T47D (cell line): ENCODE results near the gene SPATA13.

ENCODE experiments used
- DNase-seq, 2 experiments: peaks; one replicate each; pipeline versions ENCODE4 v3.0.0 to v3.0.0-alpha.2; 2011 to 2012; ENCODE audit warnings: low read depth in 1 of 2, low spot score in 1 of 2
- JUND ChIP-seq: IDR thresholded peaks from 2 replicates; pipeline ENCODE4 v1.6.1; 2012; ENCODE audit warnings: low read depth
- in situ Hi-C: cut with HindIII; loops from 2 replicates; pipeline ENCODE4 v1.10.0; 2016; ENCODE audit warnings: low sequenced_read_pairs, low pct_unique_long_range_greater_than_20kb

Gene SPATA13

DNA sequence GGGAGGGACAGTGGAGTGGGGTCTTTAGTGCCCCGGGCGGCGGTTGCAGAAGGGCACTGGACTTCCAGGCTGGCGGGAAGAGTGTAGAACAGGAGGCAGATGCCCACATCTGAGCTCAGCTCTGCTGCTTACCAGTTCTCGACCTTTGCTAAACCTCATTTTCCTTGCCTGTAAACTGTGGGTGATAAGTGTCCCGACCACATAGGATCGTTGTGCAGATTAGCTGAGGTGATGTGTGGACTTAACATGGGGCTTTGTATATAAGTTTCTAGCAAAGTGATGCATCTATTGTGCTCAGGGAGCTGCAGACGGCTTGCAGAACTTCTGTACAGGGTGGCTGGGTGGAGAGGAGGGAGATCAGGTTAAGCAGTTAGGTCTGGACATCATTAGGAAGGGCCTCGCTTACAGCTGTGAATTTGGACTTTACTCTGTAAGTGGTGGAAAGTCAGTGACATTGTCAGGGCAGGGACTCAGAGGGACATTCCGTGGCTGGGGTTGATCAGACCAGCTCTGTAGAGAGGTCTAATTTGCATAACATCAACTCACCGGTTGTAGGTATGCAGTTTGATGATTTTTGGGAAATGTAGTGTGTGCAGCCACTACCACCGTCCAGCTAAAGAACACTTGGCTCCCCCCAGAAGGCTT lies 70.0 kb downstream of the SPATA13 start:
- TF ChIP-seq JUND: no peak
- no peak for DNase-seq
- in situ Hi-C loops: no loop called here

DNA sequence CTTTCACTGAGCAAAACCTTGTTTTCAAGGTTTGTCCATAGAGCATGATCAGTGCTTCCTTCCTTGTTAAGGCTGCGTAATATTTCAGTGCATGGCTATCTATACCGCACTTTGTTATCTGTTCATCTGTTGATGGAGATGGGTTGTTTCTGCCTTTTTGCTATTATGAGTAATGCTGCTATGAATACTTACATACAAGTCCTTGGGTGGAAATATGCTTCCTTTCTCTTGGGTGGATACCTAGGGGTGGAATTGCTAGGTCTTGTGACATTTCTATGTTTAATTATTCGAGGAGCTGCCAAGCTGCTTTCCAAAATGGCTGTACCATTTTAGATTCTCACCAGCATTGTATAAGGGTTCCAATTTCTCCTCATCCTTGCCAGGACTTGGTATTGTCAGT lies 70.9 kb downstream of the SPATA13 start:
- no peak for TF ChIP-seq JUND
- in situ Hi-C loops: no loop called here
- DNase-seq: no peak

DNA sequence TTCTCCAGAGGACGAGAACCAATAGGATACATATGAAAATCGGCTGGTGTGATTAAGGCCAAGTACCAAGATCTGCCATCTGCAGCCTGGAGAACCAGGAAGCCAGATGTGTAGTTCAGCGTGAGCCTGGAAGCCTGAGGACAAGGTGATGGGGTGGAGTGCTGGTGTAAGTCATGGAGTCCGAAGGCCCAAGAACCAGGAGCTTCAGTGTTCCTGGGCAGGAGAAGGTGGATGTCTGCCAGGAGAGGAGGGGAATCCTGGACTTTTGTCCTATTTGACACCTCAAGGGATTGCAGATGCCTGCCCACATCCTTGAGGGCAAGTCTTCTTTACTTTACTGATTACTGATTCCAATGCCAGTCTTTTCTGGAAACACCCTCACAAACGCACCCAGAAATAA lies 71.5 kb downstream of the SPATA13 start:
- DNase-seq: no peak
- in situ Hi-C loops: no loop called here
- no peak for TF ChIP-seq JUND

DNA sequence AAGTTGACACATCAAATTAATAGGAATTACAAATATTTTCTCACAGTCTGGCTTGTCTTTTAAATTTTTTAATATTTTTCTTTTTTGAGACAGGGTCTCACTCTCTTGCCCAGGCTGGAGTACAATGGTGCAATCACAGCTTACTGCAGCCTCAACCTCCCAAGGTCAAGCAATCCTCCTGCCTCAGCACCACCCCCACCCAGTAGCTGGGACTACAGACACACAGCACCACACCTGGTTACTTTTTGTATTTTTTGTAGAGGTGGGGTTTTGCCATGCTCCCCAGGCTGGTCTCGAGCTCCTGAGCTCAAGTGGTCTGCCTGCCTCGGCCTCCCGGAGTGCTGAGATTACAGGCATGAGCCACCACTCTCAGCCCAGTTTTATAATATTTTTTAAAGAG lies 72.0 kb downstream of the SPATA13 start:
- DNase-seq: no peak
- in situ Hi-C loops: no loop called here
- no peak for TF ChIP-seq JUND

DNA sequence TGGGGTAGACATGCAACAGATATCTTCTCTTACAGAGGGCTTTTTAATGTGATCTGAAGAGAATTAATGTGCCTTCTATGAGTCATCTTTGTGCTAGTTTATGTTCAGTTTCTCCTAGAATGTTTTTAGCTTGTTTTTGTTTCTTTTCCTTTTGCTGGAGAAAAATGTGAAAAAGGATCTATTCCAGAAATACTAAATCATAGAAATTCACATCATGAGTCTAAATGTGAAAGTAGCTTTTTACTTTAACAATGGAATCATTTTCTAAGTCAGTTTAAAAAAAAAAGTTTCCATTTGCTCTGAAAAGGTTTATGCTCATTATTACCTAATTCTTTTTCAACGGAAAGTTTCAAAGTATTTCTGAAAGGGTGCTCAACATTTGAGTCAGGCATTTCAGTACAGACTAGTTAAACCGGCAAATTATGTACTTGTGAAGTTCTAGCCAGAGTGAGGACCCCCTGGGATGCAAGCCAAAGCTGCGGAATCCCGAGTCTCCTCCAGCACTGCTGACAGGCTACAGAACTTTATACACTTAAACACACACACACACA lies 72.9 kb downstream of the SPATA13 start:
- in situ Hi-C loops: no loop called here
- no peak for DNase-seq
- TF ChIP-seq JUND: no peak

DNA sequence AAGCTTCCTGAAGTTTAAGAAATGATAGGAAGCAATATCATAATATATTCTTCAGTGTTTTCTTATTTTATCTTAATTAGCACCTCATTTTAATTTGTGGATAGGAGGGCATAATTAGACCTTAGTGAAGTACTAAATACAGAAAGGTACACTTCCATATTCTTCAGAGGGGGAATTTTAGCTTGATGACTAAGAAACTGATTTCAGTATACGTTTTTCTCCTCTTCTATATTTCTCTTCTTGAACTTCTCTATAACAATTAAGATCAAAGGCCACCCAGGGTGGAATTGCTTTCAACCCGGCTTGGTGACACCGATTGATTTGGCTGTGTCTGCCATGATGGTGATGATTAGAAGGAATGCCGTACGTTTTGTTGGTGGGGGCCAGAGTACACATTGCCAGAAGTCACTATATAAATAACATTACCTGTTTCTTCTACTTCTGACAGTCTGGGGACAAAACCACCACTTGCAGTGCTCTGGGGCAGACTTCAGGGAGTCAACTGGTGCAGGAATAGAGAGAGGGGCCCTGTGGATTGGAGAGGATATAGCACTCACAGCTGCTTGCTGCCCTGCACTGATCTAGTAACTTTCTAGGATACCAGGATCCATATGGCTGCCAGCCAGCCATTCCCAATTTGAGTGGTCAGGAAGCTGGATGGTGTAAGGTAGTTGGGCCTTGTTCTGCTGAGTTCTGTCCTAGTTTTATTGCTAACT lies 73.8 kb downstream of the SPATA13 start:
- TF ChIP-seq JUND: no peak
- in situ Hi-C loops: no loop called here
- DNase-seq: no peak

DNA sequence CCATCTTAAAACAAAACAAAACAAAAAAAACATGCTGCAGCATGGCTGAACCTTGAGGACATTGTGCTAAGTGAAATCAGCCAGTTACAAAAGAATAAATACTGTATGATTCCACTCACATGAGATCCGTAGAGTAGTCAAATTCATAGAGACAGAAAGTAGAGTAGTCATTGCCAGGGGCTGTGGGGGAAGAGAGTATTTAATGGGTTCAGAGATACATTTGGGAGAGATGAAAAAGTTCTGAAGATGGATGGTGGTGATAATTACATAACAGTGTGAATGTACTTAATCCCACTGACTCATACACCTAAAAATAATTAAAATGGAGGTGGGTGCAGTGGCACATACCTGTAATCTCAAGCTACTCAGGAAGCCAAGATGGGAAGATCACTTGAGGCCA lies 76.8 kb downstream of the SPATA13 start:
- in situ Hi-C loops: no loop called here
- TF ChIP-seq JUND: no peak
- no peak for DNase-seq

DNA sequence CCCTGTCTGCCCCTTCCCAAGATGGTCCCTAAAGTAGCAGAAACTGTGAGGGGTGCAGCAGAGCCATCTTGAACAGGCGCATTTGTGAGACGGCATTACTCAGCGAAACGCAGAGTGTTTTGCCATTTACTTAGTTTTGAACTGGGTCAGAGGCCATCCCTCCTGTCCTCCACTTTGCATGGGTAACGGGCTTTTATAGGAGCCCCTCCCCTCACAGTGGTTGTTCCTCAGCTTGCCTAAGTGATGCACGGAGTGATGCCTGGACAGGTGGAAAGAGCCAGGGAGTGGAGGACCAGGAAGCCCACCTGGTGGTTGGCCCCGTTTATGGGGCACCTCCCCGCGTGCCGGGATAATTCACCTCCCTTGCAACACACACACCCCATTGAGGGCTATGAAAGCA lies 80.8 kb downstream of the SPATA13 start:
- TF ChIP-seq JUND: no peak
- in situ Hi-C loops: no loop called here

DNA sequence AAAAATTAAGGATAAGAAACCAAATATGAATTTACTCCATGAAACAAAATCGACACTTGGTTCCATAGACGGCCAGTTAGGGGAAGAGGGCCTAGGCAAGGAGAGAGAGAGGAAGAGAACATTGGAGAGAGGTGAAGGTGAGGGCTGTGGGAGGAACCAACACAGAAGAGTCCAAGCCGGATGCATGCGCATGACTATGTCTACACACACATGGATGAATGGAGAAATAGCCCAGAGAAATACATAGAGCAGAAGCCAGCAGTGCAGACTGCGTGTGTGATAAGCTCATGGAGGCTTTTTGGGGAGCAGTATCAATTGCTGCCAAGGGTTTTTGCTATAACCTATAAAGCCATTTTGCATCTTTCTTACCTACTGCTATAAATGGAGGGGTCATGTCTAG lies 81.6 kb downstream of the SPATA13 start:
- no peak for DNase-seq
- in situ Hi-C loops: no loop called here
- no peak for TF ChIP-seq JUND

More for the DNA sequence above, 80.8 kb downstream of the SPATA13 start:
- no peak for DNase-seq

DNA sequence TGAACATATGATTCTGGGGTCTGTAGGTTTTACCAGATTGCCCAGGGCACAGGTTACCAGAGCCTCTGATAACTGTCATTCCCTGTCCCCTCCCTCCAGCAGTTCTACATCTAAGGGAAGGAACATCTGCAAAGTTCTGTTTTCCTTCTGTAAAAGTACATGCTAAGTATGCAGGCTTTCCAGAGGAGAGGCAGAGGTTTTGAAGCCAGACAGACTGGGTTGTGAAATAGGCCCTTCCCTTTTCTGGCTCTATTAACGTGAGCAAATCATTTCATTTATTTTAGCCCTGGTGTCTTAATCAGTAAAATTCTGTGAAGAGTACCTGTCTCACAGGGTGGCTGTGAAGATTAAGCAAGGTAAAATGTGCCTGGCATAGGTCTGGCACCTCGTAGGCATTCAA lies 82.8 kb downstream of the SPATA13 start:
- in situ Hi-C loops: no loop called here
- DNase-seq: no peak
- TF ChIP-seq JUND: no peak

DNA sequence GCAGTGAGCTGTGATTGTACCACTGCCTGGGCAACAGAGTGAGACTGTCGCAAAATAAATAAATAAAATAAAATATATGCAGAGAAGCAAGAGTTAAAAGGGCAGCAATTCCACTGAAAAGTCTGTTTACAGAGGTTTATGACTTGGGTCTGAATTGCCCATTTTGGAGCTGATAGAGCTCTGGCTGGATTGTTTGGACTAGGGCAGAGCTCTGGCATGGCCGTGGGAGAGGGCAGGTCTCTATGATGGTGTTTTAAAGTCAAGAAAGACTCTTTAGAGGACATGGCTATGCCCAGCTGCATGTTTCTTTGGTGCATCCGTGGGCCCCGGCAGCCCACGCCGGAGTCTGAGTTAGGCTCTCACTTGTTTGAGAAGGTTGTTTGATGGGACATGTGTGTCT lies 84.3 kb downstream of the SPATA13 start:
- no peak for DNase-seq
- TF ChIP-seq JUND: no peak
- in situ Hi-C loops: no loop called here

DNA sequence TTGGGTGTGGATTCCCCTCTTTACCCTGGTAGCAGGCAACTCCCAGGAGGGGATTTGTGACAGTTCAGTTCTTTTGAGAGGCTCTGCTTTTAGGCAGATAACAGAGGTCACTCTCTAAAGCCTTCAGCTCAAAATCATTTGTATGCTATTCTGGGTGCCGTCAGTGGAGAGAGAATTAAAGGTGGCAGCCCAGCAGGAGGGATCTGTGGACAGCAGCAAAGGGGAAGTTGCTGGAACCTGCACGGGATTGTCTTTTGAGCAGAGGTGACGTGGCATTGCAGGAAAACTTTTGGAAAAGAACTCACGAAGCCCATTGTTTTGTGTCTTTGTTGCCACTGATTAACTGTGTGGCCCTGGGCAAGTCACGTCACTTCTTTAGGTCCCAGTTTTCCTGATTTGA lies 86.5 kb downstream of the SPATA13 start:
- in situ Hi-C loops: no loop called here
- DNase-seq: no peak

DNA sequence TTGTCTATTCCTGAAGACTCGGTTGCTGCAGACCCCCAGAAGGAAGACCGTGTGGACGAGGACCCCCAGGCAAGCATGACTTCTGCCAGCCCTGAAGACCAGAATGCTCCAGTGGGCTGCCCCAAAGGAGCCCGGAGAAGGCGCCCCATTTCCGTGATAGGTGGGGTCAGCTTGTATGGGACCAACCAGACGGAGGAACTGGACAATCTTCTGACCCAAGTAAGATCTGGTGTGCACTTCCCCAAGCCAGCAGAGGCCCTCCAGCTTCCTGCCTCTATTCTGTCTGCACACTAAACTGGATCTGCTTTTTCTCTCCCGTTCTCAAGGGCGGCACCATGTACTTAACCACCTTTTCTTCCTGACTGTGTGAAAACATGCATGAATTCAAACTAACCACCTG lies 89.1 kb downstream of the SPATA13 start:
- no peak for DNase-seq
- in situ Hi-C loops: no loop called here
- TF ChIP-seq JUND: no peak

More for the DNA sequence above, 86.5 kb downstream of the SPATA13 start:
- no peak for TF ChIP-seq JUND

DNA sequence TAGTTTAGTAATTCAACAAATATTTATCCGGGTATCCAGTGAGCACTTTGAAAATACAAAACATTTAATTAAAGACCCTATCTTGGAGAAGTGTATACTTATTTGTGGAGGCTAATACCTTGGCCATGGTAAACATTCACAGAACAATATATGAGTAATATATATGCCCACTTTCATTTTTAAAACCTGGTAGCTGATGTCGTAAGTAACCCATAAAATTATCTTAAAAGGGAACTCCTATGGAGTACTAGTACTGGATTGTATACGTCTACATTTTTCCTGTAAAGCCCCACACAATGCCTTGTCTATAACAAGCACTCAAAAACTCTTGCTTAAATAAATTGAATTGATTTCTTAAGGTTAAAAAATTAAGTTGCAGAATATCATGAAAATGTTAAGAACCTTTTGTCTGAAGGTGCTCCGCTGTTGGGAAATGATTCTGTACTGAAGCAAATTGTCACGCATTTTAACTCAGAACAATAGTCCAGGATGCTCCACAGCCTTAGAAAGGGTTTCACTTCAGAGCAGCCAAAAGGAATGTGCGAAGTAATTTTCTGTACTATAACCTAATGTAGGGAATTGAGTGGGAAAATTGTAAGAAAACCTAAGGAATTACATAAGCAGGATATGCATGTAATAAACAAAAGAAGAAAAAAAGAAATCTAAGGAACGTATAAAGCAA lies 90.0 kb downstream of the SPATA13 start:
- DNase-seq: no peak
- in situ Hi-C loops: no loop called here
- no peak for TF ChIP-seq JUND
